GM10248 (cell line): ENCODE data around the gene TAAR5.
"Not testable (repeated sequence)": the region's sequence is repeated elsewhere in the genome, so short reads cannot be mapped to it uniquely, and the experiment has no call there.

Experiments used
- CTCF ChIA-PET: fragments of 300-600 bp; sonication (Branson Sonifier 250); formaldehyde crosslinking; extraction: SDS; loops from one replicate; lab custom pipeline; 2021; ENCODE audit warnings: antibody characterized with exemption; lab: Yijun Ruan, JAX
- POLR2A ChIA-PET: fragments of 350-650 bp; sonication (Branson Sonifier 250); formaldehyde crosslinking; extraction: SDS; loops from one replicate; lab custom pipeline; 2020; ENCODE audit warnings: antibody characterized with exemption; lab: Yijun Ruan, JAX
- DNase-seq: peaks from one replicate; pipeline ENCODE4 v3.0.0; 2012; ENCODE audit errors: extremely low spot score
- CTCF ChIP-seq: IDR thresholded peaks from 2 replicates; pipeline ENCODE4 v1.5.1; 2012; ENCODE audit warnings: mild to moderate bottlenecking, low read depth; ENCODE audit errors: extremely low read depth, missing control alignments, control extremely low read depth

Gene TAAR5

GRCh38 chr6:132571774-132572173 is 17.8 kb downstream of the TAAR5 start:
- POLR2A ChIA-PET = no interaction called here
- no peak for TF ChIP-seq CTCF
- CTCF ChIA-PET = interaction anchor here (1.0 kb wide), 1 partner anchor 8 kb away, joined by 3 read pairs; no protein-coding TSS in a partner anchor
- DNase-seq = no peak

GRCh38 chr6:132570221-132570777 is 19.2 kb downstream of the TAAR5 start, which contains the start of gene TAAR6:
TSS of gene TAAR6 (plus strand) at chr6:132570322. CDS start at chr6:132570322, 0 bp downstream.
- no peak for TF ChIP-seq CTCF
- no peak for DNase-seq
- ChIA-PET POLR2A (no interaction called here), CTCF (no interaction called here)

- POLR2A ChIA-PET = no interaction called here
- DNase-seq = no peak
- CTCF ChIA-PET = no interaction called here
Measured at GRCh38 chr6:132569170-132569569, 20.4 kb downstream of the TAAR5 start.

GRCh38 chr6:132568611-132569010 is 20.9 kb downstream of the TAAR5 start:
- DNase-seq = no peak
- ChIA-PET CTCF (no interaction called here), POLR2A (no interaction called here)
- TF ChIP-seq CTCF = no peak

More at GRCh38 chr6:132569170-132569569, 20.4 kb downstream of the TAAR5 start:
- no peak for TF ChIP-seq CTCF

DNA sequence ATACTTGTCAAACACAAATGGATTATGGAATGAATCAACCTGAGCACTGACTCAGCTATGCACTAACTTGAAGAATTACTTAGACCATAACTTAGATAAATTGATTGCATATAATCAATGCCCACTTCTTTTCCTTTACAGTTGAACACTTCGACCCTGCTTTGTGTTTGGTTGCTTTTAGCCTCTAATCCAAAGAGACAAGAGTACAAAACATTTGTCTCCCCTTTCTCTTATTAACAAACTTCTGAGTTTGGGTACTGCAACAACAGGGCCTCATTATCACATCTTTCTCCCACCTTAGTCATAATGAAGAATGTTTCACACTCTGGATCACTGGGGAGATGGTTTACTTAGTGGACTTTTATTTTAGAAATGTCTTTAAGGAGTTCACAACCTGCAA is 22.0 kb downstream of the TAAR5 start:
- ChIA-PET POLR2A (no interaction called here), CTCF (interaction anchor here (1.1 kb wide), 1 partner anchor 10 kb away, joined by 3 read pairs; no protein-coding TSS in a partner anchor)

DNA sequence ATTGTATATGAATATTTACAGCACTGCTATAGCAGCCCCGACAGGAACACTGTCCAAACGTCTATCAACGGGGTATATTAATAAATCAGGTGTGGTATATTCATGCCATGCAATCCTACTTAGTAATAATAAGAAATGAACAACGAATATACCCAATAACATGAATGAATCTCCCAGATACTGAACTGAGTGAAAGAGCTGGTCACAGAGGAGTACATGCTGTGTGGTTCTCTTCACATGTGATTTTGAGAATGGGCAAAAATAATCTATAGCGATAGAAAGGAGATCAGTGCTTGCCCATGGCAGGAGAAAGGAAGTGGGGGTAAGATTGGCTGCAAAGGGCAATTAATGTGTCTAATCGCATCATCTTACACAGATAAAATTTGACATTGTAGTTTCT is 23.1 kb downstream of the TAAR5 start:
- CTCF ChIA-PET = no interaction called here
- DNase-seq = no peak
- TF ChIP-seq CTCF = no peak
- POLR2A ChIA-PET = no interaction called here

More for the DNA sequence above, 22.0 kb downstream of the TAAR5 start:
- DNase-seq = no peak
- no peak for TF ChIP-seq CTCF

DNA sequence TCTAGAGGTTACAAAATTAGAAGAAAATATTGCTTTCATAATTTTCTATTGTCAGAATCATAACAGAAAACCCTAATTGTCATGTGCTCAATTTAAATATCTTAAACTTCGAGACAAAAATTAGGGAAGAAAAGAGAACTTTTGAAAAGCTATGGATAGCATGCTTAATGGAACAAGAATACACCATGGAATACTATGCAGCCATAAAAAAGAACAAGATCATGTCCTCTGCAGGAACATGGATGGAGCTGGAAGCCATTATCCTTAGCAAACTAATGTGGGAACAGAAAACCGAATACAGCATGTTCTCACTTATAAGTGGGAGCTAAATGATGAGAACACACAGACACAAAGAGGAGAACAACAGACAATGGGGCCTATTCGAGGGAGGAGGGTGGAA is 29.5 kb downstream of the TAAR5 start:
- POLR2A ChIA-PET, CTCF ChIA-PET, DNase-seq: not testable (repeated sequence)
